GM12872 (cell line): ENCODE results near the gene CD93.

Experiments
- CTCF ChIP-seq: IDR thresholded peaks from 3 replicates; pipeline ENCODE4 v1.5.1; 2011; ENCODE audit warnings: low read depth, mild to moderate bottlenecking, low read length, moderate library complexity; ENCODE audit not compliant: insufficient read depth

CD93 gene

DNA sequence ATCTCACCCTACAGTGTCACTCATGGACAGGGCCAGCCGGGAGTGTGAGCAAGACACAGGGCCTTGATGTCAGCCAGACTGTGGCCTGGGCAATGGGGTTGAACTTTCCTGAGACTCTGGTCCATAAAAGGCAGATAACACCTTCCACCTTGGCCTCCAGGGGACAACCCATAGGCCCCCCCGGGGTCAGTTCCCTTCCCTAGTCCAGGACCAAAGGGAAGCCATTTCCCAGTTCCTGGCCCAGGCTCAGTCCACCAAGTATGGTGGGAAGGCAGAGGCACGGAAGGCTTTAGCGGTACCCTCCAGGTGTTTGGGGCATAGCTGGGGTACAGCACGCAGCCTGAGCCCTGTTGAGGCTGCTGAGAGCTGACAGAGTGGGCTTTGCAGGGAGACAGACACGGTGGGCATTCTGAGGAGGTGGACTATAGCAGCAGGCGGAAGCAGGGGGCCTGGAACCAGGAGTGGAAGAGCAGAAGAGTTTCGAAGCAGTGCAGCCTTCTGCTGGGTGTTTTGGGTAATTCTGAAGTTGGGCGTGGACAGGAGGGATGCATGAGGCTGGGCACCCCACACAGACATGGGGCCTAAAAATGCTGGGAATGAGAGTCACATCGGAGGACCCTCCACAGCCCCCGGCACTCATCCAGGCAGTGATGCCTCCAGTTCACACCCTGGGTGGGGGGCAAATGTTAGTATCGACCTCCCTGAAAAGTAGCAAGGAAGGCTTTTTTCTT lies 43.9 kb upstream of the CD93 start:
- no peak for TF ChIP-seq CTCF

- no peak for TF ChIP-seq CTCF
These were observed 43.1 kb upstream of the CD93 start for GRCh38 chr20:23129266-23129665.

DNA sequence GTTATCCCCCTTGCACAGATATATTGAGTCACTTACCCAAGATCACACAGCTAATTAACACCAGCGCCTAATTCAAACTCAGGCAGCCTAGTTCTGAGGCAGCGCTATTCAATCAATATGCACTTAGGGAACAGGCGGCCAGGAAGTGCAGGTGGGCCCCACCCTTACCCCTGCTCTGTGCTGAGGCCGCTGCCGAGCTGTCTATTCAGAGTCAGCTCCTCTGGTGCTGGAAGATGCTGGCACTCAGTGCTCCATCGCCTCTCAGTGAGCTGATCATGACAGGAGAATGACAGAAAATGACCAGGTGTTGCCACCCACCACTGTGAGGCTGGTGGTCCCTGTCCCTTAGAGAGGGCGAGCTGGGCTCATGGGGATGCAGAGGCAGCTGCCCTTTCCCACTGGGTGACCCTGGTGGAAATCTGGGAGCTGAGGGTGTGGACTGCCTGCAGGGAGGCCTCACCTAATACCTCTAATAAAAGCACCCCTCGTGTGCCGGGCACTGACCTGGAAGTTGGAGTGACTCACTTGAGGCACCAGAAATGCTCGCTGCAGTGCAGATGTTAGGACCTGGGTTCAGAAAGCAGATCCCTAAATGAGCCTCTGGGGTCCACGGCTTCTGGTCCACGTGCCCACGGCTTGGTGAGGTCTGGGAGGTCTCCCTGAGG lies 42.5 kb upstream of the CD93 start:
- TF ChIP-seq CTCF, result no peak

DNA sequence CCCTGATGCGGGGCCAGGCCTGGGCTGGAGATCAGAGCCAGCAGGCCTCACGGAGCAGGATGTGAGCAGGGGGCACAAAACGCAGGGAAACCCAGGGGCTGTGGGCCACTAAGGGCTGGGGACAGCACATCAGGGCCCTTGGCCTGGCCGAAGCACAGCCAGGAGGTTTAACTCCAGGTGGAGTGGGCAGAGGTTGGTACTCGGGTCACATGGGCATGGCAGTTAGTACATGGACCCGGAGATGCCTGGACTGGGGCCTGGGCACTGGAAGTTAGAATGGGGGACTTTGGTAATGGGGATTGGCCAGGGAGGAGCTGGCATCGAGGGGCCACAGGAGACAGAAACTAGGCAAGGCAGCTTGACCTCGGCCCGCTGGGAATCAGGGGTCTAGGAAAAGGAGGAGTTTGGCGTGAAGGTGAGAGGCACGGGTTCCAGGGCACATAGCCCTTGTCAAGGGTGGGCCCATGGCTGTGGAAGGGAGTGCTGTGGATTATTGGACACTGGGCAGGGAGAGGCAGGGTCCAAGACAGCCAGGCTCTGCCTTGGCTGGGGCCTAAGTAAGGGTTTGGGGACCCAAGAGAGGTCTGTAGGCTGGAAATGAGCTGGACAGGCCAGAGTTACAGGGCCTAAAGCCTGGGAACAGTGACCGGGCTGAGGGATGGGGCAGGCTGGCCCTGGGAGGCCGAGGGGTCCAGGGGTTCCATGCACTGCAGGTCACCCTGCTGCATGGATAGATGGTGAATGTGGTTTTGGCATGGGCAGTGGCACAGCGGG lies 41.6 kb upstream of the CD93 start:
- TF ChIP-seq CTCF, result no peak

GRCh38 chr20:23126281-23127061 lies 40.3 kb upstream of the CD93 start:
- TF ChIP-seq CTCF, result no peak

- no peak for TF ChIP-seq CTCF
These were observed 39.6 kb upstream of the CD93 start for GRCh38 chr20:23125625-23126191.

DNA sequence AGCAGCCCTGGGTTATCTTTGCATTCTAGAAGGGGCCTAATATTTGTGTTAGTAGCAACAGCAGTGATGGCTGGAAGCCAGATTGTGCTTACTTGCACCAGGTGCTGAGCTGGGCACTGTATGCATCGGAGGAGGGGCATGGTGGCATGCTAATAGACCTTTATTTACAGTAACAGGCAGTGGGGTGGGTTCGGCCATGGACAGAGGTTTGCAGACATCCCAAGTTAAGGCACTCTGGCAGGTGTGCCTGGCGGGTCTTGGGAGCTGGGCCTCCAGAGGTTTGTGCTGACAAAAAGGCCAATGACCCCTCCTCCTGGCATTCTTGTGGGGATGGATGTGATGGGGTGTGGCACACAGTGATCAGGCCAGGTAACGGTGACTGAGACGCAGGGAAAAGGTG lies 39.0 kb upstream of the CD93 start:
- no peak for TF ChIP-seq CTCF
